DND-41 (cell line): ENCODE data around the gene GRM4.

Experiments used
- ATAC-seq: fragments of 200-7000 bp; cut with Tn5 transposase; 3 replicates; pipeline ENCODE4 v1.9.1; 2021; ENCODE audit warnings: low read depth; ENCODE audit not compliant: insufficient read depth
- DNase-seq: peaks from one replicate; pipeline ENCODE4 v3.0.0-alpha.2; 2020
- H2AFZ ChIP-seq: 2 replicates; pipeline ENCODE4 v1.6.0; 2012; ENCODE audit warnings: low read depth, low read length
- H3K27ac ChIP-seq: 2 replicates; pipeline ENCODE4 v1.5.1; 2012; ENCODE audit warnings: low read length, inconsistent platforms
- H3K27me3 ChIP-seq: fragments of 200-600 bp; sonication (generic); 2 replicates; pipeline ENCODE4 v1.6.0; 2012; ENCODE audit warnings: low read length, mild to moderate bottlenecking, inconsistent platforms; ENCODE audit not compliant: insufficient read depth, poor library complexity
- H3K36me3 ChIP-seq: 2 replicates; pipeline ENCODE4 v1.5.1; 2012; ENCODE audit warnings: low read length, inconsistent platforms; ENCODE audit not compliant: insufficient read depth
- H3K4me1 ChIP-seq: 2 replicates; pipeline ENCODE4 v1.5.1; 2012; ENCODE audit warnings: mild to moderate bottlenecking, low read length; ENCODE audit not compliant: insufficient read depth
- H3K4me2 ChIP-seq: 2 replicates; pipeline ENCODE4 v1.6.0; 2012; ENCODE audit warnings: mild to moderate bottlenecking, moderate library complexity, low read length, inconsistent platforms; ENCODE audit not compliant: insufficient read depth
- H3K4me3 ChIP-seq, 2 experiments: fragments of 200-600 bp in 1 of 2; shearing (Covaris generic) in 1 of 2; 2 replicates each; pipeline ENCODE4 v1.5.1; 2012 to 2016; ENCODE audit warnings: inconsistent platforms in 2 of 2, low read length in 2 of 2, mild to moderate bottlenecking in 2 of 2, low read depth in 1 of 2, moderate library complexity in 1 of 2
- H3K79me2 ChIP-seq: 2 replicates; pipeline ENCODE4 v1.6.0; 2012; ENCODE audit warnings: low read length, inconsistent platforms; ENCODE audit not compliant: insufficient read depth
- H3K9ac ChIP-seq: 2 replicates; pipeline ENCODE4 v1.6.0; 2012; ENCODE audit warnings: low read depth, mild to moderate bottlenecking, inconsistent platforms, low read length, moderate library complexity
- H3K9me3 ChIP-seq: 2 replicates; pipeline ENCODE4 v1.5.1; 2012; ENCODE audit warnings: low read length, moderate library complexity, mild to moderate bottlenecking, inconsistent platforms; ENCODE audit not compliant: insufficient read depth, severe bottlenecking
- H4K20me1 ChIP-seq: 2 replicates; pipeline ENCODE4 v1.6.0; 2012; ENCODE audit warnings: low read length; ENCODE audit not compliant: insufficient read depth
- EZH2 ChIP-seq: IDR thresholded peaks from 3 replicates; pipeline ENCODE4 v1.6.1; 2012; ENCODE audit warnings: borderline replicate concordance, low read depth, mild to moderate bottlenecking, moderate library complexity, low read length, inconsistent platforms; ENCODE audit not compliant: severe bottlenecking
- TF ChIP-seq, protein P1 (sequence below): IDR thresholded peaks from 2 replicates; pipeline ENCODE4 v1.5.1; 2012; ENCODE audit warnings: borderline replicate concordance, low read length, moderate library complexity, mild to moderate bottlenecking; ENCODE audit not compliant: poor library complexity, severe bottlenecking; ENCODE audit errors: extremely low read depth

GRM4 gene

GRCh38 chr6:34161857-34162515 lies 16.1 kb upstream of the GRM4 start:
- peaks cover 3% of the 10 kb centered on the region for H3K27me3 ChIP-seq
- no peaks in the 10 kb centered on the region for H3K36me3 ChIP-seq
- H3K9me3 ChIP-seq = peaks cover 3% of the 10 kb centered on the region
- no peaks in the 10 kb centered on the region for H3K4me1 ChIP-seq
- no peak overlapping the region for H3K4me3 ChIP-seq
- DNase-seq = no peak
- H3K4me2 ChIP-seq = no peak overlapping the region
- H4K20me1 ChIP-seq = no peaks in the 10 kb centered on the region
- TF ChIP-seq, protein P1, sequence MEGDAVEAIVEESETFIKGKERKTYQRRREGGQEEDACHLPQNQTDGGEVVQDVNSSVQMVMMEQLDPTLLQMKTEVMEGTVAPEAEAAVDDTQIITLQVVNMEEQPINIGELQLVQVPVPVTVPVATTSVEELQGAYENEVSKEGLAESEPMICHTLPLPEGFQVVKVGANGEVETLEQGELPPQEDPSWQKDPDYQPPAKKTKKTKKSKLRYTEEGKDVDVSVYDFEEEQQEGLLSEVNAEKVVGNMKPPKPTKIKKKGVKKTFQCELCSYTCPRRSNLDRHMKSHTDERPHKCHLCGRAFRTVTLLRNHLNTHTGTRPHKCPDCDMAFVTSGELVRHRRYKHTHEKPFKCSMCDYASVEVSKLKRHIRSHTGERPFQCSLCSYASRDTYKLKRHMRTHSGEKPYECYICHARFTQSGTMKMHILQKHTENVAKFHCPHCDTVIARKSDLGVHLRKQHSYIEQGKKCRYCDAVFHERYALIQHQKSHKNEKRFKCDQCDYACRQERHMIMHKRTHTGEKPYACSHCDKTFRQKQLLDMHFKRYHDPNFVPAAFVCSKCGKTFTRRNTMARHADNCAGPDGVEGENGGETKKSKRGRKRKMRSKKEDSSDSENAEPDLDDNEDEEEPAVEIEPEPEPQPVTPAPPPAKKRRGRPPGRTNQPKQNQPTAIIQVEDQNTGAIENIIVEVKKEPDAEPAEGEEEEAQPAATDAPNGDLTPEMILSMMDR = no peak
- no peak for TF ChIP-seq EZH2
- H3K79me2 ChIP-seq = no peaks in the 10 kb centered on the region
- H3K27ac ChIP-seq = no peak overlapping the region
- no peak for ATAC-seq
- no peak overlapping the region for H2AFZ ChIP-seq
- no peak overlapping the region for H3K9ac ChIP-seq

DNA sequence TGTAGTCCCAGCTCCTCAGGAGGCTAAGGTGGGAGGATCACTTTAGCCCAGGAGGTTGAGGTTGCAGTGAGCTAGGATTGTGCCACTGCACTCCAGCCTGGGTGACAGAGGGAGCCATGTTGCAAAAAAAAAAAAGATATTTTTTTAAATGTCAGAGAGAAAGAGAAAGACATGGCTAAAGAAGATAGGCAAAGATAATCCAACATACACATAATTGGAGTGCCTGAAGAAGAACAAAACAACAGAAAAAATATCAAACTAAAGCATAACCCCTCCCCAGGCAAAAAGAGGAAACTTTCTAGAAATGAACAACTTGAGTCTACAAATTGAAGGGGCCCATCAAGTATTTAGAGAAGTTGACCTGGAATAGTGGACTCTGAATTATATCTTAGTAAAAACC lies 14.0 kb upstream of the GRM4 start:
- no peak overlapping the region for H3K4me3 ChIP-seq
- H3K27ac ChIP-seq = no peak overlapping the region
- H2AFZ ChIP-seq = no peak overlapping the region
- no peaks in the 10 kb centered on the region for H4K20me1 ChIP-seq
- TF ChIP-seq EZH2 = no peak
- TF ChIP-seq, protein P1 = no peak
- peaks cover 3% of the 10 kb centered on the region for H3K9me3 ChIP-seq
- H3K79me2 ChIP-seq = no peaks in the 10 kb centered on the region
- 0 out of 2 replicates have a peak, but pooled peaks cover 1% of the 10 kb centered on the region for H3K4me1 ChIP-seq
- no peaks in the 10 kb centered on the region for H3K27me3 ChIP-seq
- no peak overlapping the region for H3K9ac ChIP-seq
- no peak overlapping the region for H3K4me2 ChIP-seq
- ATAC-seq (no peak), DNase-seq (no peak)
- no peaks in the 10 kb centered on the region for H3K36me3 ChIP-seq

DNA sequence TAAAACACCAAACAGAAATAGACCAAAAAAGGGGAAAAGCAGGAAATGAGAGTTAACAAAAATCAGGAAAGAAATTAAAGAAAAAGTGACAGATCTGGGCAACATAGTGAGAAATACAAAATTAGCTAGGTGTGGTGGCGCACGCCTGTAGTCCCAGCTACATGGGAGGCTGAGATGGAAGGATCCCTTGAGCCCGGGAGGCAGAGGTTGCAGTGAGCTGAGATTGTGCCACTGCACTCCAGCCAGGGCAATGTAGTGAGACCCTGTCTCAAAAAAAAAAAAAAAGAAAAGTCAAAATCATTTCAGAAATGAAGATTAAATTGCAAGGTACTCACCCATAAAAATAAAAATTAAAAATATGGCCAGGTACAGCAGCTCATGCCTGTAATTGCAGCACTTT lies 13.0 kb upstream of the GRM4 start:
- no peak overlapping the region for H3K4me3 ChIP-seq
- peaks cover 9% of the 10 kb centered on the region for H3K27me3 ChIP-seq
- no peak for TF ChIP-seq EZH2
- TF ChIP-seq, protein P1 = no peak
- no peaks in the 10 kb centered on the region for H3K36me3 ChIP-seq
- no peak for DNase-seq
- no peak for ATAC-seq
- H3K4me1 ChIP-seq = 0 out of 2 replicates have a peak, but pooled peaks cover 8% of the 10 kb centered on the region
- H3K9ac ChIP-seq = no peak overlapping the region
- H3K79me2 ChIP-seq = no peaks in the 10 kb centered on the region
- H4K20me1 ChIP-seq = peaks cover 5% of the 10 kb centered on the region
- no peak overlapping the region for H2AFZ ChIP-seq
- H3K27ac ChIP-seq = no peak overlapping the region
- H3K4me2 ChIP-seq = no peak overlapping the region
- peaks cover 3% of the 10 kb centered on the region for H3K9me3 ChIP-seq
